Uterus (tissue), 4 donors: ENCODE data around the gene CAMK1D. TPM values are rescaled to one million over a fixed set of nuclear protein-coding genes. Genes with fewer than 3 reads are reported as not detected.

Experiments
- DNase-seq, 2 donors: peaks; one replicate each; pipeline ENCODE4 v3.0.0-alpha.2; 2019 to 2020
- H3K27ac ChIP-seq, 2 donors: fragments of 200-600 bp; sonication (generic); 1 replicate in 1 of 2; 2 replicates in 1 of 2; pipeline ENCODE4 v1.5.1; 2016 to 2018
- H3K27me3 ChIP-seq, 2 donors: fragments of 200-600 bp; sonication (generic); one replicate each; pipeline ENCODE4 v1.5.1; 2018 to 2019; ENCODE audit warnings: control low read depth in 1 of 2
- H3K36me3 ChIP-seq, 2 donors: fragments of 200-600 bp; sonication (generic); one replicate each; pipeline ENCODE4 v1.5.1; 2019; ENCODE audit warnings: control low read depth in 1 of 2
- H3K4me1 ChIP-seq, 2 donors: fragments of 200-600 bp; sonication (generic); one replicate each; pipeline ENCODE4 v1.5.1; 2018 to 2019; ENCODE audit warnings: control low read depth in 1 of 2
- H3K4me3 ChIP-seq, 2 donors: fragments of 200-600 bp; sonication (generic); 1 replicate in 1 of 2; 2 replicates in 1 of 2; pipeline ENCODE4 v1.5.1; 2018 to 2019; ENCODE audit warnings: mild to moderate bottlenecking in 1 of 2
- H3K9me3 ChIP-seq, 2 donors: fragments of 200-600 bp; sonication (generic); one replicate each; pipeline ENCODE4 v1.5.1; 2019; ENCODE audit warnings: control low read depth in 1 of 2
- CTCF ChIP-seq, 4 experiments: fragments of 200-600 bp in 2 of 4; fragments of 450-650 bp in 2 of 4; sonication (generic) in 2 of 4; IDR thresholded peaks; one replicate each; pipeline ENCODE4 v1.5.1; 2016 to 2019; ENCODE audit warnings: antibody characterized with exemption in 4 of 4, mild to moderate bottlenecking in 2 of 4, moderate library complexity in 1 of 4
- POLR2A ChIP-seq, 2 donors: fragments of 450-650 bp; IDR thresholded peaks; one replicate each; pipeline ENCODE4 v1.6.1; 2016; ENCODE audit warnings: antibody characterized with exemption in 2 of 2, mild to moderate bottlenecking in 1 of 2, moderate library complexity in 1 of 2
- intact Hi-C: fragments of 100-400 bp; cut with DNase I; formaldehyde crosslinking; loops from one replicate; pipeline ENCODE4 v1.15.1; 2023; ENCODE audit warnings: low total_unique reads
- total RNA-seq, 4 donors: library from RNA; depleted of rRNA in 3 of 4; stranded (reverse); fragments of >200 nt in 3 of 4; gene quantifications; one replicate each; pipeline versions ENCODE4 v1.1.0 to v1.2.4, GENCODE V29; 2014 to 2023
- donor health status: DM: yes; HTN: yes; CAD: no.

CAMK1D gene
- total RNA-seq, 4 donors from 2014 or later = 3.5 to 48.4 (median 10.8) TPM

GRCh38 chr10:12487366-12487765 is 138.0 kb downstream of the CAMK1D start:
- intact Hi-C loops = no loop called here
- H3K27ac ChIP-seq = no peak overlapping the region
- no peak for DNase-seq

GRCh38 chr10:12488626-12489025 is 139.3 kb downstream of the CAMK1D start:
- intact Hi-C loops = no loop called here
- DNase-seq = no peak
- H3K9me3 ChIP-seq = no peaks in the 10 kb centered on the region

More at GRCh38 chr10:12487366-12487765, 138.0 kb downstream of the CAMK1D start:
- no peaks in the 10 kb centered on the region for H3K4me1 ChIP-seq
- no peaks in the 10 kb centered on the region for H3K27me3 ChIP-seq
- H3K36me3 ChIP-seq = no peaks in the 10 kb centered on the region
- H3K4me3 ChIP-seq = no peak overlapping the region
- TF ChIP-seq POLR2A (IDR thresholded peaks at IDR 0.05) = no peak
- no peak for TF ChIP-seq CTCF (IDR thresholded peaks at IDR 0.05)
- no peaks in the 10 kb centered on the region for H3K9me3 ChIP-seq

GRCh38 chr10:12489357-12489756 is 140.0 kb downstream of the CAMK1D start:
- intact Hi-C loops = no loop called here
- TF ChIP-seq POLR2A (IDR thresholded peaks at IDR 0.05) = no peak
- no peak for TF ChIP-seq CTCF (IDR thresholded peaks at IDR 0.05)
- no peak for DNase-seq

More at GRCh38 chr10:12488626-12489025, 139.3 kb downstream of the CAMK1D start:
- Histone ChIP-seq H3K27ac (no peak overlapping the region), H3K27me3 (no peaks in the 10 kb centered on the region), H3K4me1 (no peaks in the 10 kb centered on the region), H3K4me3 (no peak overlapping the region), H3K36me3 (no peaks in the 10 kb centered on the region)
- TF ChIP-seq CTCF (IDR thresholded peaks at IDR 0.05) (no peak), POLR2A (IDR thresholded peaks at IDR 0.05) (no peak)

GRCh38 chr10:12489806-12490205 is 140.5 kb downstream of the CAMK1D start:
- H3K36me3 ChIP-seq = no peaks in the 10 kb centered on the region
- no peaks in the 10 kb centered on the region for H3K4me1 ChIP-seq
- TF ChIP-seq POLR2A (IDR thresholded peaks at IDR 0.05) (no peak), CTCF (IDR thresholded peaks at IDR 0.05) (no peak)
- DNase-seq = no peak
- no peaks in the 10 kb centered on the region for H3K9me3 ChIP-seq
- H3K4me3 ChIP-seq = no peak overlapping the region
- intact Hi-C loops = no loop called here
- no peak overlapping the region for H3K27ac ChIP-seq
- H3K27me3 ChIP-seq = no peaks in the 10 kb centered on the region

More at GRCh38 chr10:12489357-12489756, 140.0 kb downstream of the CAMK1D start:
- Histone ChIP-seq H3K36me3 (no peaks in the 10 kb centered on the region), H3K4me3 (no peak overlapping the region), H3K27ac (no peak overlapping the region), H3K4me1 (no peaks in the 10 kb centered on the region), H3K9me3 (no peaks in the 10 kb centered on the region), H3K27me3 (no peaks in the 10 kb centered on the region)

GRCh38 chr10:12490963-12491362 is 141.6 kb downstream of the CAMK1D start:
- intact Hi-C loops = no loop called here
- no peaks in the 10 kb centered on the region for H3K36me3 ChIP-seq
- DNase-seq = no peak
- H3K9me3 ChIP-seq = no peaks in the 10 kb centered on the region
- H3K27ac ChIP-seq = no peak overlapping the region
- H3K4me1 ChIP-seq = no peaks in the 10 kb centered on the region
- TF ChIP-seq POLR2A (IDR thresholded peaks at IDR 0.05) (no peak), CTCF (IDR thresholded peaks at IDR 0.05) (no peak)
- H3K4me3 ChIP-seq = no peak overlapping the region
- no peaks in the 10 kb centered on the region for H3K27me3 ChIP-seq
